Measurements from ENCODE around the gene RHOBTB3.
A peak's percentile ranks its signal among the peaks of the same experiment; 100 is the strongest.
"Not testable (repeated sequence)": the region's sequence is repeated elsewhere in the genome, so short reads cannot be mapped to it uniquely, and the experiment has no call there.

RHOBTB3 gene

GRCh38 chr5:95822043-95822541, 91.0 kb downstream of the RHOBTB3 start:
- ATAC-seq, result no peak

GRCh38 chr5:95822542-95823181, 91.5 kb downstream of the RHOBTB3 start, which contains the start of gene GLRX:
GLRX (minus strand) TSS chr5:95822726; CDS start chr5:95822662, 64 bp downstream.
- peak; percentile 28 to 29 for ATAC-seq

GRCh38 chr5:95823218-95823737, 92.1 kb downstream of the RHOBTB3 start:
- no peak for ATAC-seq

GRCh38 chr5:95823738-95824609, 92.8 kb downstream of the RHOBTB3 start:
- ATAC-seq, result peak; percentile 42 to 56

- ATAC-seq, result no peak
Observed at GRCh38 chr5:95824747-95825146, 93.6 kb downstream of the RHOBTB3 start.

GRCh38 chr5:95825495-95825894, 94.4 kb downstream of the RHOBTB3 start:
- ATAC-seq, result no peak

GRCh38 chr5:95826949-95827891, 96.1 kb downstream of the RHOBTB3 start:
- no peak for ATAC-seq

GRCh38 chr5:95827892-95828246, 96.7 kb downstream of the RHOBTB3 start:
- no peak for ATAC-seq

GRCh38 chr5:95830226-95830625, 99.1 kb downstream of the RHOBTB3 start:
- no peak for ATAC-seq

GRCh38 chr5:95832664-95833063, 101.5 kb downstream of the RHOBTB3 start:
- no peak for ATAC-seq

GRCh38 chr5:95835682-95836385, 104.7 kb downstream of the RHOBTB3 start:
- no peak for ATAC-seq

- ATAC-seq, result peak; percentile 12 to 23
Observed at GRCh38 chr5:95836544-95836943, 105.4 kb downstream of the RHOBTB3 start.

- not testable (repeated sequence) for ATAC-seq
Observed at GRCh38 chr5:95836971-95837370, 105.8 kb downstream of the RHOBTB3 start.

GRCh38 chr5:95837492-95837891, 106.4 kb downstream of the RHOBTB3 start:
- ATAC-seq, result no peak

GRCh38 chr5:95838001-95838520, 106.9 kb downstream of the RHOBTB3 start:
- ATAC-seq, result no peak

- ATAC-seq, result no peak
Observed at GRCh38 chr5:95838556-95838955, 107.4 kb downstream of the RHOBTB3 start.

GRCh38 chr5:95839658-95840057, 108.5 kb downstream of the RHOBTB3 start:
- ATAC-seq, result no peak

- ATAC-seq, result no peak
Observed at GRCh38 chr5:95840956-95841705, 110.0 kb downstream of the RHOBTB3 start.

- ATAC-seq, result no peak
Observed at GRCh38 chr5:95841914-95842812, 111.0 kb downstream of the RHOBTB3 start.

All from activated CD4-positive, CD25-positive, alpha-beta regulatory T cell treated with anti-CD3 and anti-CD28 coated beads, Interleukin-2, amount 50 U/mL, for 24 hours (primary cell).